ENCODE results near the gene TEX22.

TEX22 gene

DNA sequence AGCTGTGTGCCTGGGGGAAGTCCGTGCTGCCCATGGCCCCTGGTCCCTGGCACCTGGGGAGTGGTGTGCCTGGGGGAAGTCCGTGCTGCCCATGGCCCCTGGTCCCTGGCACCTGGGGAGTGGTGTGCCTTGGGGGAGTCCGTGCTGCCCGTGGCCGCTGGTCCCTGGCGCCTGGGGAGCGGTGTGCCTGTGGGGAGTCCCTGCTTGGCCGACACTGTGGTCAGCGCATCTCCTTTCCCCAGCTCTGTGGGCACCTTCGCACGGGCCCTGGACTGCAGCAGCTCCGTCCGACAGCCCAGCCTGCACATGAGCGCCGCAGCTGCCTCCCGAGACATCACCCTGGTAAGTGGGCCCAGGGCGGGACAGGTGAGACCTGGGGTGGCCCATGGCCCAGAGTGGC, 61.8 kb downstream of the TEX22 start:
- H3K27ac ChIP-seq, result no peak overlapping the region
- H3K4me3 ChIP-seq, result no peak overlapping the region
- TF ChIP-seq, protein P1, sequence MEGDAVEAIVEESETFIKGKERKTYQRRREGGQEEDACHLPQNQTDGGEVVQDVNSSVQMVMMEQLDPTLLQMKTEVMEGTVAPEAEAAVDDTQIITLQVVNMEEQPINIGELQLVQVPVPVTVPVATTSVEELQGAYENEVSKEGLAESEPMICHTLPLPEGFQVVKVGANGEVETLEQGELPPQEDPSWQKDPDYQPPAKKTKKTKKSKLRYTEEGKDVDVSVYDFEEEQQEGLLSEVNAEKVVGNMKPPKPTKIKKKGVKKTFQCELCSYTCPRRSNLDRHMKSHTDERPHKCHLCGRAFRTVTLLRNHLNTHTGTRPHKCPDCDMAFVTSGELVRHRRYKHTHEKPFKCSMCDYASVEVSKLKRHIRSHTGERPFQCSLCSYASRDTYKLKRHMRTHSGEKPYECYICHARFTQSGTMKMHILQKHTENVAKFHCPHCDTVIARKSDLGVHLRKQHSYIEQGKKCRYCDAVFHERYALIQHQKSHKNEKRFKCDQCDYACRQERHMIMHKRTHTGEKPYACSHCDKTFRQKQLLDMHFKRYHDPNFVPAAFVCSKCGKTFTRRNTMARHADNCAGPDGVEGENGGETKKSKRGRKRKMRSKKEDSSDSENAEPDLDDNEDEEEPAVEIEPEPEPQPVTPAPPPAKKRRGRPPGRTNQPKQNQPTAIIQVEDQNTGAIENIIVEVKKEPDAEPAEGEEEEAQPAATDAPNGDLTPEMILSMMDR (IDR thresholded peaks at IDR 0.05), result no peak
- intact Hi-C loops (cut with DNase I; ENCODE audit: low total_unique reads), result no loop called here
- H3K27me3 ChIP-seq, result no peaks in the 10 kb centered on the region
- H3K9me3 ChIP-seq, result no peaks in the 10 kb centered on the region
- peaks cover 0 to 1% (median 0%) of the 10 kb centered on the region in 4 donors for H3K4me1 ChIP-seq
- no peak for DNase-seq
- H3K36me3 ChIP-seq, result peaks cover 40 to 87% (median 81%) of the 10 kb centered on the region in 3 donors

DNA sequence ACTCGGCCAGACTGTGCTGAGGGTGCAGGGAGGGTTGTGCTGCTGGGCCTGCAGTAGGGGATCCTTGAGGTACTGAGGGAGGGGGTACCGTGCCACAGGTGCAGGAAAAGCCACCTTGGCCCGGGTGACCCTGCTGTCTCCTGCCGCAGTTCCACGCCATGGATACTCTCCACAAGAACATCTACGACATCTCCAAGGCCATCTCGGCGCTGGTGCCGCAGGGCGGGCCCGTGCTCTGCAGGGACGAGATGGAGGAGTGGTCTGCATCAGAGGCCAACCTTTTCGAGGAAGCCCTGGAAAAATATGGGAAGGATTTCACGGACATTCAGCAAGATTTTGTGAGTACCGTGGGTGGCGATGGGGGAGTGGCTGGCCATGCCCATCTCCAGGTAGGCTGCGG, 62.3 kb downstream of the TEX22 start:
- Histone ChIP-seq H3K36me3 (peaks cover 35 to 87% (median 80%) of the 10 kb centered on the region in 3 donors), H3K4me1 (peaks cover 0 to 6% (median 2%) of the 10 kb centered on the region in 4 donors), H3K27me3 (no peaks in the 10 kb centered on the region), H3K27ac (no peak overlapping the region), H3K9me3 (no peaks in the 10 kb centered on the region), H3K4me3 (no peak overlapping the region)
- intact Hi-C loops (cut with DNase I; ENCODE audit: low total_unique reads), result no loop called here
- DNase-seq, result no peak
- TF ChIP-seq, protein P1 (IDR thresholded peaks at IDR 0.05), result no peak

DNA sequence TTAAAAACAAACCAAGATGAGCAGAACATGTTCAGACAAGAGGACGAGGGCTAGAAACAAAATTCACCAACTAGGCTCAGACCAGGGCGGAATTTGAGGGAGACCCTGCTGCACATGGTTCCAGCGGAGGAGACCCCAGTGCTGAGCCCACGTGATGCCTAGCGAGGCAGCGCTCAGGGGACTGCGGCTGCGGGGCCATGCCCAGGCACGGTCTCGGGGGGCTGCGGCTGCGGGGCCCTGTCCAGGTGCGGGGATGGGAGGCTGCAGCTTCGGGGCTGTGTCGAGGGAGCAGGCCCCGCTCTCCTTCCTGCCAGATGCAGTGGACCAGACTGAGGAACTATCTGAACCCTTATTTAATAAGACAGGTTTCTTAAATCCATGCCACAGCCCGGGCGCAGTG, 63.6 kb downstream of the TEX22 start:
- no peaks in the 10 kb centered on the region for H3K9me3 ChIP-seq
- H3K27ac ChIP-seq, result no peak overlapping the region
- no peak for DNase-seq
- H3K4me3 ChIP-seq, result no peak overlapping the region
- intact Hi-C loops (cut with DNase I; ENCODE audit: low total_unique reads), result no loop called here
- TF ChIP-seq, protein P1 (IDR thresholded peaks at IDR 0.05), result no peak
- H3K27me3 ChIP-seq, result no peaks in the 10 kb centered on the region
- peaks cover 0 to 19% (median 8%) of the 10 kb centered on the region in 4 donors for H3K4me1 ChIP-seq
- peaks cover 30 to 87% (median 75%) of the 10 kb centered on the region in 3 donors for H3K36me3 ChIP-seq
